Keratinocyte (primary cell): Measurements from ENCODE around the gene CTNND2. TPM values are rescaled to one million over a fixed set of nuclear protein-coding genes. Genes with fewer than 3 reads are reported as not detected.

Experiments
- DNase-seq: peaks from one replicate; pipeline ENCODE4 v3.0.0-alpha.2; 2011; ENCODE audit warnings: low read depth, missing footprints, low spot score
- FAIRE-seq: peaks from 2 replicates; lab custom pipeline; 2011; peaks lifted over from hg19 to GRCh38; lab: Jason Lieb, UNC
- H2AFZ ChIP-seq: 2 replicates; pipeline ENCODE4 v1.6.0; 2012; ENCODE audit warnings: low read length, control low read depth, inconsistent platforms; ENCODE audit not compliant: control insufficient read depth
- H3K27ac ChIP-seq: 2 replicates; pipeline ENCODE4 v1.5.1; 2011; ENCODE audit warnings: low read length; ENCODE audit not compliant: control insufficient read depth, insufficient read depth
- H3K27me3 ChIP-seq: 3 replicates; pipeline ENCODE4 v1.6.0; 2011; ENCODE audit warnings: low read length; ENCODE audit not compliant: control insufficient read depth, insufficient read depth; ENCODE audit errors: extremely low read depth
- H3K36me3 ChIP-seq, 2 experiments: 2 replicates in 1 of 2; 3 replicates in 1 of 2; pipeline ENCODE4 v1.5.1; 2011; ENCODE audit warnings: low read length in 2 of 2, mild to moderate bottlenecking in 1 of 2; ENCODE audit not compliant: control insufficient read depth in 2 of 2, insufficient read depth in 2 of 2; ENCODE audit errors: extremely low read depth in 1 of 2
- H3K4me1 ChIP-seq: 3 replicates; pipeline ENCODE4 v1.5.1; 2011; ENCODE audit warnings: low read length; ENCODE audit not compliant: control insufficient read depth, insufficient read depth; ENCODE audit errors: extremely low read depth
- H3K4me2 ChIP-seq: 3 replicates; pipeline ENCODE4 v1.6.0; 2011; ENCODE audit warnings: low read depth, low read length; ENCODE audit not compliant: control insufficient read depth, insufficient read depth; ENCODE audit errors: extremely low read depth
- H3K4me3 ChIP-seq, 3 experiments: fragments of 200-600 bp in 1 of 3; sonication (generic) in 1 of 3; 2 replicates in 2 of 3; 3 replicates in 1 of 3; pipeline ENCODE4 v1.5.1; 2011 to 2016; ENCODE audit warnings: low read length in 3 of 3, mild to moderate bottlenecking in 3 of 3, control low read depth in 2 of 3, inconsistent platforms in 1 of 3, low read depth in 1 of 3, mixed read lengths in 1 of 3, mixed run types in 1 of 3, moderate library complexity in 1 of 3; ENCODE audit not compliant: control insufficient read depth in 2 of 3, insufficient read depth in 2 of 3; ENCODE audit errors: extremely low read depth in 1 of 3
- H3K79me2 ChIP-seq: 2 replicates; pipeline ENCODE4 v1.6.0; 2012; ENCODE audit warnings: low read length; ENCODE audit not compliant: control insufficient read depth, insufficient read depth
- H3K9ac ChIP-seq: 3 replicates; pipeline ENCODE4 v1.6.0; 2011; ENCODE audit warnings: low read length; ENCODE audit not compliant: control insufficient read depth, insufficient read depth; ENCODE audit errors: extremely low read depth
- H3K9me1 ChIP-seq: 3 replicates; pipeline ENCODE4 v1.6.0; 2011; ENCODE audit warnings: low read length; ENCODE audit not compliant: control insufficient read depth, insufficient read depth; ENCODE audit errors: extremely low read depth
- H3K9me3 ChIP-seq: 2 replicates; pipeline ENCODE4 v1.5.1; 2012; ENCODE audit warnings: low read depth, low read length; ENCODE audit not compliant: control insufficient read depth
- H4K20me1 ChIP-seq: 3 replicates; pipeline ENCODE4 v1.6.0; 2011; ENCODE audit warnings: low read length; ENCODE audit not compliant: control insufficient read depth, insufficient read depth; ENCODE audit errors: extremely low read depth
- EZH2 ChIP-seq: IDR thresholded peaks from one replicate; pipeline ENCODE4 v1.6.1; 2012; ENCODE audit warnings: inconsistent platforms, mild to moderate bottlenecking, low read length, moderate library complexity
- dilution Hi-C: fragments of 300-500 bp; cut with MboI; formaldehyde crosslinking; loops from one replicate; pipeline ENCODE4 v1.7.0; 2020; ENCODE audit warnings: low sequenced_read_pairs; ENCODE audit not compliant: extremely low pct_ligation_motif_present
- polyA plus RNA-seq, 5 experiments: library from polyadenylated mRNA; depleted of rRNA in 3 of 5; stranded (reverse) in 3 of 5; stranded (forward) in 1 of 5; unstranded in 1 of 5; fragments of >200 nt; gene quantifications; 1 replicate in 1 of 5; 2 replicates in 3 of 5; 3 replicates in 1 of 5; pipeline versions ENCODE4 v1.2.1 to v1.2.3, GENCODE V29; 2011 to 2012; ENCODE audit warnings: missing spikeins in 2 of 5, low read depth in 1 of 5, low replicate concordance in 1 of 5
- TF ChIP-seq, protein P1 (sequence below), 3 experiments: IDR thresholded peaks in 1 of 3; conservative IDR thresholded peaks in 1 of 3; optimal IDR thresholded peaks in 1 of 3; 2 replicates in 2 of 3; 3 replicates in 1 of 3; pipeline versions ENCODE3 to v1.5.1; 2011; ENCODE audit warnings: low read length in 3 of 3, mild to moderate bottlenecking in 3 of 3, moderate library complexity in 2 of 3, control low read depth in 1 of 3, inconsistent platforms in 1 of 3; ENCODE audit not compliant: insufficient read depth in 2 of 3; ENCODE audit errors: extremely low read depth in 1 of 3

Gene CTNND2
- polyA plus RNA-seq, 1 donor (not counting 4 experiments of a cell fraction or from before 2014, with no cell fraction given) = not detected

DNA sequence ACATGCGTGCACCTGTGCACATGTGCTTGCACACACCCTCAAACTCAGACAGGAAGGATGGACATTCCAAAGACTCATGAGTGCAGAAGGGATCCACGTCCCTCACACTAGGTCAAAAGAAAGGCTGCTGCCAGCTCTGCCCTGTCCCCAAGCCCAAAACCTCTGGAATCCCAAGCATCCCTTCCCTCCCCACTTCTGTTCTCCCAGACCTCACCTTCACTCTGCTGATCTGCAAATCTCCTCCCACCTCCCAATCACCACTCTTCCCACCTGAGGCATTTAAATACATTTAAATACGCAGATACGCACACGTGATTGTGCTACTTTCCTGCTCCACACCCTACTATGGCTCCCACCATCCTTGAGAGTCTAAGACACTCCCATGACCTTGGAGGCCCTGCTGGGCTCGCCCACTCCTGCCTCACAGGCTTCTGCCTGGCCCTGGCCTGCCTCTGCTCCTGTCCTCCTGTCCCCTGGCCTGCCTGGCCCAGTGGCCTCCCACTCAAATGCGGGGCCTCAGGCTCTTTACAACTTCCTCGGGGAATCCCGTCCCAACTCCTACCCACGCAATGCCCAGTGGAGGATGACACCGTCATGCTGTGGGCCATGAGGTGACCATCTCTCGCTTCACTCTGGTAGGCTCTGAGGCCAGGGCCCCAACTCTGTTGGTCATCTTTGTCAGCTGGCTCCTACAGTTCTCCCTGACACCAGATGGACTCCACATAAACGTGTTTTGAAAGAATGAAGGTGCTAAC is 664.8 kb downstream of the CTNND2 start:
- Histone ChIP-seq H3K79me2 (no peaks in the 10 kb centered on the region), H3K27me3 (no peaks in the 10 kb centered on the region), H3K36me3 (no peaks in the 10 kb centered on the region), H3K4me1 (no peaks in the 10 kb centered on the region), H3K4me2 (no peak overlapping the region), H3K4me3 (no peak overlapping the region), H4K20me1 (no peaks in the 10 kb centered on the region), H2AFZ (no peak overlapping the region), H3K9me3 (no peaks in the 10 kb centered on the region), H3K9ac (no peak overlapping the region), H3K27ac (no peak overlapping the region), H3K9me1 (no peaks in the 10 kb centered on the region)
- no peak for FAIRE-seq
- dilution Hi-C loops = no loop called here
- TF ChIP-seq EZH2 = no peak
- TF ChIP-seq, protein P1, sequence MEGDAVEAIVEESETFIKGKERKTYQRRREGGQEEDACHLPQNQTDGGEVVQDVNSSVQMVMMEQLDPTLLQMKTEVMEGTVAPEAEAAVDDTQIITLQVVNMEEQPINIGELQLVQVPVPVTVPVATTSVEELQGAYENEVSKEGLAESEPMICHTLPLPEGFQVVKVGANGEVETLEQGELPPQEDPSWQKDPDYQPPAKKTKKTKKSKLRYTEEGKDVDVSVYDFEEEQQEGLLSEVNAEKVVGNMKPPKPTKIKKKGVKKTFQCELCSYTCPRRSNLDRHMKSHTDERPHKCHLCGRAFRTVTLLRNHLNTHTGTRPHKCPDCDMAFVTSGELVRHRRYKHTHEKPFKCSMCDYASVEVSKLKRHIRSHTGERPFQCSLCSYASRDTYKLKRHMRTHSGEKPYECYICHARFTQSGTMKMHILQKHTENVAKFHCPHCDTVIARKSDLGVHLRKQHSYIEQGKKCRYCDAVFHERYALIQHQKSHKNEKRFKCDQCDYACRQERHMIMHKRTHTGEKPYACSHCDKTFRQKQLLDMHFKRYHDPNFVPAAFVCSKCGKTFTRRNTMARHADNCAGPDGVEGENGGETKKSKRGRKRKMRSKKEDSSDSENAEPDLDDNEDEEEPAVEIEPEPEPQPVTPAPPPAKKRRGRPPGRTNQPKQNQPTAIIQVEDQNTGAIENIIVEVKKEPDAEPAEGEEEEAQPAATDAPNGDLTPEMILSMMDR (optimal IDR thresholded peaks at IDR 0.05 in 1 of 3, IDR thresholded peaks at IDR 0.05 in 1 of 3, conservative IDR thresholded peaks at IDR 0.05 in 1 of 3; ENCODE audit: extremely low read depth in 1 of 3, insufficient read depth in 2 of 3, low read length in 3 of 3) = no peak
- no peak for DNase-seq

DNA sequence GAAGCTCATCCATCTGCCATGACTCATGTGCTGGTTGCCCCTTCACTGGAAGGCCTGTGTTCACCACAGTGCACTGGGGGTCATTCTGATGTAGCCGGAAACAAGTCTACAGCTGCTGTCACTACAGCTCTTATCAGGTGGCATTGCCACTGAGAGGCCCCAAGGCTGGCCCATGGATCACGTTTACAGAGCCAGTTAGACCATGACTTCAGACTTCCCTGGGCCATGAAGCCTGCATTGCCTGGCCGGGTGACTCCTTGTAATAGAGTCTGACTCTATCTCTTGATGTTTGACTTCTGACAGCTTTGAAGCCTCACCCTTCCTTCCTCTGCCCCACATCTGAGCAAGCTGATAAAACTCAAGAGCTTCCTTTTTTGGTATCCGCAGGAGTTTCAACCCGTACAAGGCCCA is 669.7 kb downstream of the CTNND2 start:
- no peak for FAIRE-seq
- Histone ChIP-seq H2AFZ (no peak overlapping the region), H4K20me1 (no peaks in the 10 kb centered on the region), H3K79me2 (no peaks in the 10 kb centered on the region), H3K4me2 (no peak overlapping the region), H3K36me3 (no peaks in the 10 kb centered on the region), H3K27me3 (no peaks in the 10 kb centered on the region), H3K27ac (no peak overlapping the region), H3K9me1 (no peaks in the 10 kb centered on the region), H3K4me1 (no peaks in the 10 kb centered on the region), H3K4me3 (no peak overlapping the region), H3K9me3 (no peaks in the 10 kb centered on the region), H3K9ac (no peak overlapping the region)
- TF ChIP-seq, protein P1 (optimal IDR thresholded peaks at IDR 0.05 in 1 of 3, IDR thresholded peaks at IDR 0.05 in 1 of 3, conservative IDR thresholded peaks at IDR 0.05 in 1 of 3; ENCODE audit: extremely low read depth in 1 of 3, insufficient read depth in 2 of 3, low read length in 3 of 3) = no peak
- TF ChIP-seq EZH2 = no peak
- dilution Hi-C loops = no loop called here
- no peak for DNase-seq
